Skeletal muscle tissue (tissue), 4 donors: ENCODE results near the gene IL18R1. TPM values are rescaled to one million over a fixed set of nuclear protein-coding genes. Genes with fewer than 3 reads are reported as not detected.

Source experiments
- H3K27ac ChIP-seq: one replicate; pipeline ENCODE4 v1.7.0; 2013; ENCODE audit warnings: mild to moderate bottlenecking, low read depth, low read length, inconsistent platforms
- H3K27me3 ChIP-seq, 3 donors: one replicate each; pipeline ENCODE4 v1.7.0; 2013; ENCODE audit warnings: low read length in 3 of 3; ENCODE audit not compliant: control insufficient read depth in 3 of 3, insufficient read depth in 3 of 3
- H3K36me3 ChIP-seq, 3 donors: one replicate each; pipeline ENCODE4 v1.7.0; 2013; ENCODE audit warnings: low read length in 3 of 3; ENCODE audit not compliant: control insufficient read depth in 3 of 3, insufficient read depth in 3 of 3
- H3K4me1 ChIP-seq, 3 donors: one replicate each; pipeline ENCODE4 v1.7.0; 2013; ENCODE audit warnings: low read length in 3 of 3, mild to moderate bottlenecking in 3 of 3; ENCODE audit not compliant: control insufficient read depth in 3 of 3, insufficient read depth in 3 of 3
- H3K4me3 ChIP-seq, 3 donors: one replicate each; pipeline ENCODE4 v1.7.0; 2013; ENCODE audit warnings: low read length in 3 of 3
- H3K9ac ChIP-seq, 3 donors: one replicate each; pipeline ENCODE4 v1.7.0; 2013; ENCODE audit warnings: low read length in 3 of 3, mild to moderate bottlenecking in 3 of 3, moderate library complexity in 2 of 3, low read depth in 1 of 3
- H3K9me3 ChIP-seq, 3 donors: one replicate each; pipeline ENCODE4 v1.7.0; 2013; ENCODE audit warnings: low read length in 3 of 3; ENCODE audit not compliant: control insufficient read depth in 3 of 3
- total RNA-seq: library from RNA; depleted of rRNA; stranded (reverse); fragments of >200 nt; gene quantifications from one replicate; pipeline ENCODE4 v1.2.3, GENCODE V29; 2014
- donor health status: Osteomylitis.

The IL18R1 gene
- total RNA-seq, 1 donor from 2014 or later: 0.52 TPM

DNA sequence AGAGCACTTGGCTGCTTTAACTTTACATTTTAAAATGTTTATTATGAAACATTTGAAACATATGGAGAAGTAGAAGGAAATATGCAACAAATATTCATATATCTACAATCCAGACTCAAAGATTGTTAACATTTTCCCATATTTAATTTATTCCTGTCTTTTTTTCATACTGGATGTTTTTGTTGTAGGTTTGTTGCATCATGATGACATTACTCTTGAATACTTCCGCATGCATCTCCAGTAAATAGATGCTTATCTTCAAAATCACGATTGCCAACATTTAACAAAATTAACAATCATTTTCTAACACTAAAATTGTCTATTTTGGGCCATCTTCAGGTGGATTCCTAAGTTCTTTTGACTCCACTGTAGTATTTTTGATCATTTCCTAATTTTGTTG, 46.3 kb downstream of the IL18R1 start:
- H3K9ac ChIP-seq: no peak overlapping the region
- peaks cover 0 to 2% (median 0%) of the 10 kb centered on the region in 3 donors for H3K9me3 ChIP-seq
- H3K27me3 ChIP-seq: no peaks in the 10 kb centered on the region
- no peak overlapping the region for H3K4me3 ChIP-seq
- no peaks in the 10 kb centered on the region for H3K36me3 ChIP-seq
- no peak overlapping the region for H3K27ac ChIP-seq
- H3K4me1 ChIP-seq: no peaks in the 10 kb centered on the region

DNA sequence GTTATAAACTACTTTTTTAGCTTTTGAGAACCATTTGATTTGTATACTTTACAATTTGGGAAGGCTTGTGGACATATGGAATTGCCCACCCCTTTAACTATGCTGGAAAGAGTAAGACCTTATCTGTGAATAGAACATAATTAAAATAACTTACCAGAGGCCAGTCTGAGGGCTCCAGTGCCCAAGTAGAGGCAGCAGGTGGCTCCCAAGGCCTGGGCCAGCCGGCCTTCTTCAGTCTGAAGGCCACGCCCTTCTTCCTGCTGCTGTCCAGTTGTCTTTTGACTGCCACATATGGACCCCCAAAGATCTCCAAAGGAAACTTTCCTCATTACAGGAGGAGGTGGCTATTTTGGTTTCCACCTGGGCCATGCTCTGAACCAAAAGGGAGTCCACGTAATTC, 55.4 kb downstream of the IL18R1 start:
- H3K9me3 ChIP-seq: no peaks in the 10 kb centered on the region
- no peak overlapping the region for H3K4me3 ChIP-seq

DNA sequence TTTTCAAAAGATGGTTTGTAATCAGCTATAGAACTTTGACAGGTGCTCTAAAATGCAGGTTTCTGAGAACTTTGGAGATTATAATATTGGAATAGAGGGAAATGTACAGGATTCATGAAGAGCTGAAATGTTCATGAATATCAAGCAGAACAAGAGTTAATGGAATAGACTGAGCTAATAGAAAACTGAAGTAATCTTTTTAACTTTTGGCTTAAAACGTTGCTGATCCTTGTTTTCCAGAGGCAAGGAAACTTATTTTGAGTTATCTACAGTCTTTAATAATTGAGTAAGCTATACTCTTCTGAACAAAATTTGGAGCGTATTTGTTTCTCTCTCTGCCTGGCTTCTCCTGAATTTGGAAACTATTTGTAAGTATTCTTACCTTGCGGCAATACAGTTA, 56.6 kb downstream of the IL18R1 start:
- Histone ChIP-seq H3K27ac (no peak overlapping the region), H3K36me3 (no peaks in the 10 kb centered on the region), H3K9me3 (no peaks in the 10 kb centered on the region), H3K4me1 (no peaks in the 10 kb centered on the region), H3K27me3 (no peaks in the 10 kb centered on the region), H3K4me3 (no peak overlapping the region), H3K9ac (no peak overlapping the region)

More for the DNA sequence above, 55.4 kb downstream of the IL18R1 start:
- H3K27ac ChIP-seq: no peak overlapping the region
- no peaks in the 10 kb centered on the region for H3K4me1 ChIP-seq
- no peaks in the 10 kb centered on the region for H3K27me3 ChIP-seq
- no peaks in the 10 kb centered on the region for H3K36me3 ChIP-seq
- H3K9ac ChIP-seq: no peak overlapping the region

DNA sequence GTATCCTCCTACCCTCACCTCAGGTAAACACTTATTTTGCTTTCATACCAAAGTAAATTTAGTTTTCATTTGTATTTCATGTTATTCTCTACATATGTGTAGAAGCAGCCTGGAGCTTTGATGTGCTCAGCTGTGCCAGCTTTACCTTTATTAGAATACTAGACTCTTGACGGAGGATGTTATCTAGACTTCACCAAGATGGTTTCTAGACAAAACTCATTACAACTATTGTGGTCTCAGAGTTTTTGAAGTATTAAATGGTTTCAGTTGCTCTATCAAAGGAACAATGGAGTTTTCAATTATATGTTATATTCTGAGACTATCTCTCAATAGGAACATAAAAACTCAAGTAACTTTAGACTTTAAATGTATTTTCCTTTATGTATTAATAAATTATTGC, 62.4 kb downstream of the IL18R1 start:
- H3K4me3 ChIP-seq: no peak overlapping the region
- H3K36me3 ChIP-seq: no peaks in the 10 kb centered on the region
- no peak overlapping the region for H3K27ac ChIP-seq
- peaks cover 3 to 8% (median 3%) of the 10 kb centered on the region in 3 donors for H3K27me3 ChIP-seq
- H3K4me1 ChIP-seq: no peaks in the 10 kb centered on the region
- no peak overlapping the region for H3K9ac ChIP-seq
- no peaks in the 10 kb centered on the region for H3K9me3 ChIP-seq

DNA sequence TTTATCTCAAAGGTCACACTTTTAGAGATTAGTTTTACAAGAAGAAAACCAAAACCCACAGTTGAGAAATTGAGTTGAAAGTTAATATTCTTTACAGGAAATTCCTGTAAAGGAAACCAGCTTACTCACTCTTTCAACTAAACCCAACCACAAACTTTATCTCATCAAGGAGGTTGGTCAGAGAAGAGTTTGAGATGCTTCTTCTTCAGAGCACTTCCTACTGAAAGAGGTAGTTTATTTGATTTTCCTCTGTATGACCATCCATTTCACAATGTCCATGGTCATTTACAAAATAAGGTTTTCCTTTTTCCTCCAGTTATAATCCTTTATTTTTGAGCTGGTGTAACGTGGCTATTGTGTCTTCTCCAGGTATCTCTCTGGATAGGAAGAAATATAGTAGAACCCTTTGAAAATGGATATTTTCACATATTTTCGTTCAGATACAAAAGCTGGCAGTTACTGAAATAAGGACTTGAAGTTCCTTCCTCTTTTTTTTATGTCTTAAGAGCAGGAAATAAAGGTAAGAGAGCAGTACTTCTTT, 62.9 kb downstream of the IL18R1 start:
- no peak overlapping the region for H3K4me3 ChIP-seq
- no peaks in the 10 kb centered on the region for H3K9me3 ChIP-seq
- no peaks in the 10 kb centered on the region for H3K4me1 ChIP-seq
- H3K27ac ChIP-seq: no peak overlapping the region
- peaks cover 3 to 8% (median 3%) of the 10 kb centered on the region in 3 donors for H3K27me3 ChIP-seq
- no peak overlapping the region for H3K9ac ChIP-seq
- no peaks in the 10 kb centered on the region for H3K36me3 ChIP-seq

DNA sequence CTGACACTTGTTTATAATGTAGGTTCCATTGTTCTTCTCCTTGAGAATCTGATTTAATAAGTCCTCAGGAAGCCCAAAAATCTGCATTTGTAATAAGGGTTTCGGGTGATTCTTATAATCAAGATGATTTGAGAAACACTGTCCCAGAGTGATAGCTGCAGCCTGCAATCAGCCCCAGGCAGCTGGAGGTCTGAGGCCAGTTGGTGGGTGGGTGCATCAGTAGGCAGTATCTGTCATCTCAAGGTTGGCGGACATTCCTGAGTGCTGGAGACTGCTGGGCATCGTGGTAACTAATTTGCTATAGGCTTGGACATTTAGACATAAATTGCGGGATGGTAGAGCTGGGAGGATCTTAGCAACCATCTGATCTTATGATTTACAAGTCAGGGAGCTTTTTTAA, 64.7 kb downstream of the IL18R1 start:
- H3K4me1 ChIP-seq: no peaks in the 10 kb centered on the region
- peaks cover 3 to 8% (median 3%) of the 10 kb centered on the region in 3 donors for H3K27me3 ChIP-seq
- H3K4me3 ChIP-seq: no peak overlapping the region
- H3K9ac ChIP-seq: no peak overlapping the region
- H3K27ac ChIP-seq: no peak overlapping the region
- H3K36me3 ChIP-seq: no peaks in the 10 kb centered on the region
- no peaks in the 10 kb centered on the region for H3K9me3 ChIP-seq

DNA sequence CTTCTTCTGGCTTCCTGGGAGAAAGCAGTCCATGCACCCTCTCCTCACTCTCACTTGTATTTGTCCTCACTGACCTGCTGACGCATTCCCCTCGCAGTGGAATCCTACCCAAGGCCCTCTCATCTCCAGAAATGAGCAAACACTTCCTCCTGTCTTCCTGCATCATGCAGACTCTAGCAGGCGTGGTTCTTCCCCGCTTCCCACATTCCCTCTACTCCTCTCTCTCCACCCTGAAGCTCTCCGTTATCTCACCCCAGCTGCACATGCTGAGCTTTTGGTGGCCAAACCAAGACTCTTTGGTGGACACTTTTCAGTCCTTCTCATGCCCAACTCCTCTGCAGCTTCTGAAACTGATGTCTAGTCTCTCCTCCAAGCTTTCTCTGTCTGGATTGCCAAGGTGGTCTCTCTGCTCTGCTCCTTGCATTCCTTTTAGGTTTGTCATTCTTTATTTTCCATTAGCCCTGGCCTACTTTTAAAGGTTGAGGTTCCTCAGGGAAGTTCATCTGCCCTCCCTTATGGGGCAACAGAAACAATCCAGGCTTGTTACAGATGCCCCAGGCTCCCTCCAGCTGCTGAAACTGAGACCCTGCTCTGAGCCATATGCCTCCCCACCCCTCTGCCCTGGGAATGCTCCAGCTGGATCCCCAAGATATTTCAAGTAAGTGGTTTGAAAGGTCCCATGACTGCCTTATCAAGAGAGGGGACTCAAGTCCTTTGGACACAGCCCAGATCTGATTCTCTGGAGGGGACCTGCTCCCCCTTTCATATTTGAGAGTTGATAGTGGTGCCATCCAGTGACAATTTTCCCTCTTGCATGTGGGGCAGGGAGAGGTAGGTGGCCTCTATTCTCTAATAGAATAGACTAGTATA, 66.5 kb downstream of the IL18R1 start:
- no peaks in the 10 kb centered on the region for H3K4me1 ChIP-seq
- H3K9ac ChIP-seq: no peak overlapping the region
- H3K27ac ChIP-seq: no peak overlapping the region
- no peaks in the 10 kb centered on the region for H3K9me3 ChIP-seq
- H3K36me3 ChIP-seq: no peaks in the 10 kb centered on the region
- no peak overlapping the region for H3K4me3 ChIP-seq
- H3K27me3 ChIP-seq: peaks cover 3 to 8% (median 3%) of the 10 kb centered on the region in 3 donors

DNA sequence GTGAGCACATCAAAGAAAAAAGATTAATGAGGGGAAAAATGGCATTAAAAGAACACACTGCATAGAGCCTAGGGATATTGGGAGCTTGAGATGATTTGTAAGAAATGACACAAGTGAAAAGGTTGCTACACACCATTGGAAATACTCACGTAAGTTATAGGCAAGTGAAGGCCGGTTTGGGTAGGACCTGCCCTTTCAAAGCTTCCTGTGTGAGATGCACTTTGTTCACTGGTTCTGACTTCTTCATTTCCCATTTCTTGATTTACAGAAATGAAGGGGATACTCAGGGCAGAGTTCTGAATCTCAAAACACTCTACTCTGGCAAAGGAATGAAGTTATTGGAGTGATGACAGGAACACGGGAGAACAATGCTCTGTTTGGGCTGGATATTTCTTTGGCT, 67.3 kb downstream of the IL18R1 start, which contains the start of gene IL18RAP:
TSS of gene IL18RAP (plus strand) at position 251 of the 400 bp plus-strand sequence. CDS start at position 369, 118 bp downstream.
- no peak within 1 kb of the TSS for H3K27ac ChIP-seq
- H3K4me1 ChIP-seq: no peaks in the 10 kb centered on the region
- no peak within 1 kb of the TSS for H3K9ac ChIP-seq
- no peak within 1 kb of the TSS for H3K4me3 ChIP-seq
- no peaks in the 10 kb centered on the region for H3K9me3 ChIP-seq
- peaks cover 3 to 8% (median 3%) of the 10 kb centered on the region in 3 donors for H3K27me3 ChIP-seq
- H3K36me3 ChIP-seq: no peaks in the 10 kb centered on the region

DNA sequence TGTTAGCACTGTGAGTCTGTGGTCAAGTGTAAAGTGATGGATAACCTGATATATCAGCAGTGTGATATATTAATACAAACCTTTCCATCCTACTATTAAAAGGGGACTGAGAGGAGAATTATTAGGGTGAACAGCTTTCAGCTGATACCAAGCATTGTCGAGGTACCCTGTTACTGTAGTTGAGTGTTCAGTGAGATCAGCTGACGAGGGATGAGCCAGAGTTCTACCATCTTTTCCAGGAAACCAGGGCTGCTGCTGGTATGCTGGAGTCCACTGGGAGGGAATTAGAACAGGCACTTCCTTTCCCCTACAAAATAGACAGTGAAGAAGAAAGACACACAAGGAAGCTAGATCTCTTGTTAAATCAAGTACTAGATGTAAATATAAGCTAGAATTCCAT, 67.8 kb downstream of the IL18R1 start:
- Histone ChIP-seq H3K9ac (no peak overlapping the region), H3K27ac (no peak overlapping the region), H3K27me3 (peaks cover 3 to 8% (median 3%) of the 10 kb centered on the region in 3 donors), H3K4me3 (no peak overlapping the region), H3K36me3 (no peaks in the 10 kb centered on the region), H3K9me3 (no peaks in the 10 kb centered on the region), H3K4me1 (no peaks in the 10 kb centered on the region)

DNA sequence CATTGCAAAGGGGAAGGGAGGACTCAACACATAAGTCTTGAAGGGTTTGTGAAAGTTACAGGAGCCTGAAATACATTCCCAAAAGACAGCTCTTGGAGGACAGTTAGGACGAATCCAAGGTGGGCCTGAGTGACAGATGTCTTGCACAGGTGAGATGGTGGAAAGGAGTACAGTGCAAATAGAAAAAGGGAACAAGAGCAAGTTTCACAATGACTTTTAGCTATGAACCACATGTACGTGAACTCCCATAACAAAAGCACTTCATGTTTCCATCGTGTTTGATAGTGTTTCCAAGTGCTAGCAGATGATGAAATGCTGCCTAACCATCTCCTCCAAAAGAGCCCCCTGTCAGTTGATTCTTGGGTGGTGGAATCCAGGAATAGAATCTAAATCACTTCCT, 69.2 kb downstream of the IL18R1 start:
- H3K36me3 ChIP-seq: no peaks in the 10 kb centered on the region
- no peak overlapping the region for H3K4me3 ChIP-seq
- no peak overlapping the region for H3K27ac ChIP-seq
- peaks cover 3 to 8% (median 3%) of the 10 kb centered on the region in 3 donors for H3K27me3 ChIP-seq
- H3K9me3 ChIP-seq: no peaks in the 10 kb centered on the region
- no peaks in the 10 kb centered on the region for H3K4me1 ChIP-seq
- H3K9ac ChIP-seq: no peak overlapping the region
